Uterus (tissue), 4 donors: Measurements from ENCODE around the gene HCN1. TPM values are rescaled to one million over a fixed set of nuclear protein-coding genes. Genes with fewer than 3 reads are reported as not detected.

Experiments used
- DNase-seq, 2 donors: peaks; one replicate each; pipeline ENCODE4 v3.0.0-alpha.2; 2019 to 2020
- H3K27ac ChIP-seq, 2 donors: fragments of 200-600 bp; sonication (generic); 1 replicate in 1 of 2; 2 replicates in 1 of 2; pipeline ENCODE4 v1.5.1; 2016 to 2018
- H3K27me3 ChIP-seq, 2 donors: fragments of 200-600 bp; sonication (generic); one replicate each; pipeline ENCODE4 v1.5.1; 2018 to 2019; ENCODE audit warnings: control low read depth in 1 of 2
- H3K36me3 ChIP-seq, 2 donors: fragments of 200-600 bp; sonication (generic); one replicate each; pipeline ENCODE4 v1.5.1; 2019; ENCODE audit warnings: control low read depth in 1 of 2
- H3K4me1 ChIP-seq, 2 donors: fragments of 200-600 bp; sonication (generic); one replicate each; pipeline ENCODE4 v1.5.1; 2018 to 2019; ENCODE audit warnings: control low read depth in 1 of 2
- H3K4me3 ChIP-seq, 2 donors: fragments of 200-600 bp; sonication (generic); 1 replicate in 1 of 2; 2 replicates in 1 of 2; pipeline ENCODE4 v1.5.1; 2018 to 2019; ENCODE audit warnings: mild to moderate bottlenecking in 1 of 2
- H3K9me3 ChIP-seq, 2 donors: fragments of 200-600 bp; sonication (generic); one replicate each; pipeline ENCODE4 v1.5.1; 2019; ENCODE audit warnings: control low read depth in 1 of 2
- CTCF ChIP-seq, 4 experiments: fragments of 200-600 bp in 2 of 4; fragments of 450-650 bp in 2 of 4; sonication (generic) in 2 of 4; IDR thresholded peaks; one replicate each; pipeline ENCODE4 v1.5.1; 2016 to 2019; ENCODE audit warnings: antibody characterized with exemption in 4 of 4, mild to moderate bottlenecking in 2 of 4, moderate library complexity in 1 of 4
- POLR2A ChIP-seq, 2 donors: fragments of 450-650 bp; IDR thresholded peaks; one replicate each; pipeline ENCODE4 v1.6.1; 2016; ENCODE audit warnings: antibody characterized with exemption in 2 of 2, mild to moderate bottlenecking in 1 of 2, moderate library complexity in 1 of 2
- intact Hi-C: fragments of 100-400 bp; cut with DNase I; formaldehyde crosslinking; loops from one replicate; pipeline ENCODE4 v1.15.1; 2023; ENCODE audit warnings: low total_unique reads
- total RNA-seq, 4 donors: library from RNA; depleted of rRNA in 3 of 4; stranded (reverse); fragments of >200 nt in 3 of 4; gene quantifications; one replicate each; pipeline versions ENCODE4 v1.1.0 to v1.2.4, GENCODE V29; 2014 to 2023
- donor health status: DM: yes; HTN: yes; CAD: no.

The HCN1 gene
- total RNA-seq, 4 donors from 2014 or later, result 0.07 TPM; not detected in 3

- Histone ChIP-seq H3K4me1 (no peaks in the 10 kb centered on the region), H3K36me3 (no peaks in the 10 kb centered on the region), H3K4me3 (no peak overlapping the region), H3K27me3 (no peaks in the 10 kb centered on the region), H3K27ac (no peak overlapping the region), H3K9me3 (no peaks in the 10 kb centered on the region)
- intact Hi-C loops, result no loop called here
- DNase-seq, result no peak
- TF ChIP-seq CTCF (IDR thresholded peaks at IDR 0.05) (no peak), POLR2A (IDR thresholded peaks at IDR 0.05) (no peak)
These were observed 293.2 kb downstream of the HCN1 start for GRCh38 chr5:45402804-45403455.

- no peak for DNase-seq
- Histone ChIP-seq H3K4me1 (no peaks in the 10 kb centered on the region), H3K27me3 (no peaks in the 10 kb centered on the region), H3K9me3 (no peaks in the 10 kb centered on the region), H3K27ac (no peak overlapping the region), H3K4me3 (no peak overlapping the region), H3K36me3 (no peaks in the 10 kb centered on the region)
- intact Hi-C loops, result no loop called here
- TF ChIP-seq CTCF (IDR thresholded peaks at IDR 0.05), result no peak
These were observed 297.1 kb downstream of the HCN1 start for GRCh38 chr5:45399041-45399440.

DNA sequence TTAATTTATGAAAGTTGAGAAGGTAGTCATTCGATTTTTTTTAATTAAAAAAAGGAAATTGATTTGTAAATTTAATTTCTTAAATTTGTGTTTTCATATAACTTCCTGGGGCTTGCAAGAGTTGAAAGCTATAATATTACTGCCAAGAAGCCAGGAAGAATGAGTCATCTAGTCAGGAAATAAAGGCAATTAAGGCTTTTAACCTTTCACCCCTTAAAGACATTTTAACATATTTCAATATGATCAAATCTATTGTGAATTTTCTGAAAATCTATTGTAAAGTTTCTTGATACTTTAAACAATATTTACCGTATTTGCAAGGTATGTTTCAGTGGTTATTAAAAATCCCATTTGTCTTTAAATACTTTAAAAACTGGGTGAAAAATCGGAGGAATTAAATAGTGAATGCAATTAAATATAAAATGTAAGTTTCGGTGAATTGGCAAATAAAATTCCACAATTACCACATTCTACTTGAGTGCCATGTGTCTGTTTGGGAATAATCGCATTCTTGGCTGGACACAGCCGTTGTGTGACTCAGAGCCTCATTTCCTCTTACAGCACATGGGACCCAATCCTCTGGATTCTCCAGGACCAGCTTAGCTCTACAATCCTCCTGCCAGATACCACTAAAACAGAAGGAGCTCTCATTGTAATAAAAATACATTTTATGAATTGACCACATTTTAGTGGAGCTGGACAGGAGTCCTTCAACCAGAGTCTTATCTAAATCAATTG, 310.7 kb downstream of the HCN1 start:
- no peaks in the 10 kb centered on the region for H3K9me3 ChIP-seq
- H3K4me1 ChIP-seq, result no peaks in the 10 kb centered on the region
- no peak overlapping the region for H3K27ac ChIP-seq
- TF ChIP-seq CTCF (IDR thresholded peaks at IDR 0.05) (no peak), POLR2A (IDR thresholded peaks at IDR 0.05) (no peak)
- intact Hi-C loops, result no loop called here
- no peaks in the 10 kb centered on the region for H3K27me3 ChIP-seq
- H3K36me3 ChIP-seq, result no peaks in the 10 kb centered on the region
- no peak for DNase-seq
- H3K4me3 ChIP-seq, result no peak overlapping the region

- Histone ChIP-seq H3K4me1 (no peaks in the 10 kb centered on the region), H3K36me3 (no peaks in the 10 kb centered on the region), H3K9me3 (no peaks in the 10 kb centered on the region), H3K4me3 (no peak overlapping the region), H3K27ac (no peak overlapping the region), H3K27me3 (no peaks in the 10 kb centered on the region)
- DNase-seq, result no peak
- TF ChIP-seq CTCF (IDR thresholded peaks at IDR 0.05), result no peak
- TF ChIP-seq POLR2A (IDR thresholded peaks at IDR 0.05), result no peak
- intact Hi-C loops, result no loop called here
These were observed 312.2 kb downstream of the HCN1 start for GRCh38 chr5:45383985-45384384.

DNA sequence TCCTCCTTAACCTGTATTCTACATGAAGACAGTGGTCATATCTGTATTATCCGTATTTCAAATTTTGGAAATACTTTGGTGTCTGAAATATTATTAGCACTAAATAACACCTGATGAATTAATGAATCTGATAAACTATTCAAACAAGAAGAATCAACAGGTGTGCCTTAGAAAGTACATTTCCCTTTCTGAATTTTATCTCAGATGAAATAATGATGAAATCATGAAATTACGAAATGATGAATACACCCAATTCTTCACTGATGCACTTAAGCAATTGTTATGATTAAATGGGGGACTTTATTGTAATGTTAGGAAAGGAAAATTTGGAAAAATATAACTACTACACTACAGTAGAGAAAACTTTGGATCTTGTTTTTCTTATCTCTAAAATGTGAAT, 313.6 kb downstream of the HCN1 start:
- Histone ChIP-seq H3K4me1 (no peaks in the 10 kb centered on the region), H3K4me3 (no peak overlapping the region), H3K27ac (no peak overlapping the region), H3K27me3 (no peaks in the 10 kb centered on the region), H3K36me3 (no peaks in the 10 kb centered on the region), H3K9me3 (no peaks in the 10 kb centered on the region)
- no peak for TF ChIP-seq POLR2A (IDR thresholded peaks at IDR 0.05)
- TF ChIP-seq CTCF (IDR thresholded peaks at IDR 0.05), result no peak
- intact Hi-C loops, result no loop called here
- no peak for DNase-seq
